Lower leg skin (tissue), 4 donors: ENCODE data around the gene SPINK8. TPM values are rescaled to one million over a fixed set of nuclear protein-coding genes. Genes with fewer than 3 reads are reported as not detected.

ENCODE experiments used
- DNase-seq, 2 donors: peaks; one replicate each; pipeline ENCODE4 v3.0.0-alpha.2; 2019; ENCODE audit warnings: low spot score in 2 of 2
- H3K4me3 ChIP-seq: fragments of 200-600 bp; sonication (generic); 2 replicates; pipeline ENCODE4 v1.5.1; 2017; ENCODE audit warnings: mild to moderate bottlenecking, low read depth; ENCODE audit not compliant: poor library complexity, severe bottlenecking
- POLR2A ChIP-seq, 2 donors: fragments of 450-650 bp; IDR thresholded peaks; one replicate each; pipeline ENCODE4 v1.6.1; 2016 to 2017; ENCODE audit warnings: antibody characterized with exemption in 2 of 2, mild to moderate bottlenecking in 1 of 2, moderate library complexity in 1 of 2
- WGBS, 2 donors: methylation state at CpG; one replicate each; pipeline ENCODE4 v1.1.5; 2018; 5-methylcytosine and 5-hydroxymethylcytosine counted together
- intact Hi-C: fragments of 100-400 bp; cut with DNase I; formaldehyde crosslinking; loops from one replicate; pipeline ENCODE4 v1.15.0; 2023; ENCODE audit warnings: low total_unique reads
- total RNA-seq, 4 donors: library from RNA; depleted of rRNA; stranded (reverse); fragments of >200 nt; gene quantifications; one replicate each; pipeline ENCODE4 v1.1.0, GENCODE V29; 2016
- TF ChIP-seq, protein P1 (sequence below), 3 donors: fragments of 450-650 bp; IDR thresholded peaks; one replicate each; pipeline ENCODE4 v1.5.1; 2016; ENCODE audit warnings: antibody characterized with exemption in 3 of 3, mild to moderate bottlenecking in 3 of 3, moderate library complexity in 2 of 3

Gene SPINK8
- total RNA-seq, 4 donors from 2014 or later, result not detected

DNA sequence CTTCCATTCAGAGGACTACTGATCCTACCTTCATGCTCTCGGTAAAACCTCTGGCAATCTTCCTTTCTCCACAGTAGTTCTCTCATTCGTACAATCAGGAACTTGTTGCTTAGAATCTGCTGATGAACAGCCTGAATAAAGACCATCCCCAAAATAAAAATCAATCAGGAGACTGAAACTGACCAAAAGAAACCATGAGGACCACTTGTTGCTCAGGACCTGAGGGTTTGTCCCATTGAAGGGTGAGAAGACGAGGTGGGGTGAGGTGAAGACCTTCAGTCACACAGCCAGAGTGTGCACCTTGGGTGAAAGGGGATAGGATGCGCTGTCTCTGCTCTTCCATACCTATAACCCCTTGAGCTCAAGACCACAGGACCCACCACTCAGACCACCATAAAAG, 36.8 kb downstream of the SPINK8 start:
- WGBS, 2 donors, result 92 to 97% methylated on average over 4 of the region's 4 CpGs
- H3K4me3 ChIP-seq, result no peak overlapping the region
- TF ChIP-seq POLR2A (IDR thresholded peaks at IDR 0.05), result no peak
- TF ChIP-seq, protein P1, sequence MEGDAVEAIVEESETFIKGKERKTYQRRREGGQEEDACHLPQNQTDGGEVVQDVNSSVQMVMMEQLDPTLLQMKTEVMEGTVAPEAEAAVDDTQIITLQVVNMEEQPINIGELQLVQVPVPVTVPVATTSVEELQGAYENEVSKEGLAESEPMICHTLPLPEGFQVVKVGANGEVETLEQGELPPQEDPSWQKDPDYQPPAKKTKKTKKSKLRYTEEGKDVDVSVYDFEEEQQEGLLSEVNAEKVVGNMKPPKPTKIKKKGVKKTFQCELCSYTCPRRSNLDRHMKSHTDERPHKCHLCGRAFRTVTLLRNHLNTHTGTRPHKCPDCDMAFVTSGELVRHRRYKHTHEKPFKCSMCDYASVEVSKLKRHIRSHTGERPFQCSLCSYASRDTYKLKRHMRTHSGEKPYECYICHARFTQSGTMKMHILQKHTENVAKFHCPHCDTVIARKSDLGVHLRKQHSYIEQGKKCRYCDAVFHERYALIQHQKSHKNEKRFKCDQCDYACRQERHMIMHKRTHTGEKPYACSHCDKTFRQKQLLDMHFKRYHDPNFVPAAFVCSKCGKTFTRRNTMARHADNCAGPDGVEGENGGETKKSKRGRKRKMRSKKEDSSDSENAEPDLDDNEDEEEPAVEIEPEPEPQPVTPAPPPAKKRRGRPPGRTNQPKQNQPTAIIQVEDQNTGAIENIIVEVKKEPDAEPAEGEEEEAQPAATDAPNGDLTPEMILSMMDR (IDR thresholded peaks at IDR 0.05), result no peak
- intact Hi-C loops, result no loop called here
- no peak for DNase-seq

DNA sequence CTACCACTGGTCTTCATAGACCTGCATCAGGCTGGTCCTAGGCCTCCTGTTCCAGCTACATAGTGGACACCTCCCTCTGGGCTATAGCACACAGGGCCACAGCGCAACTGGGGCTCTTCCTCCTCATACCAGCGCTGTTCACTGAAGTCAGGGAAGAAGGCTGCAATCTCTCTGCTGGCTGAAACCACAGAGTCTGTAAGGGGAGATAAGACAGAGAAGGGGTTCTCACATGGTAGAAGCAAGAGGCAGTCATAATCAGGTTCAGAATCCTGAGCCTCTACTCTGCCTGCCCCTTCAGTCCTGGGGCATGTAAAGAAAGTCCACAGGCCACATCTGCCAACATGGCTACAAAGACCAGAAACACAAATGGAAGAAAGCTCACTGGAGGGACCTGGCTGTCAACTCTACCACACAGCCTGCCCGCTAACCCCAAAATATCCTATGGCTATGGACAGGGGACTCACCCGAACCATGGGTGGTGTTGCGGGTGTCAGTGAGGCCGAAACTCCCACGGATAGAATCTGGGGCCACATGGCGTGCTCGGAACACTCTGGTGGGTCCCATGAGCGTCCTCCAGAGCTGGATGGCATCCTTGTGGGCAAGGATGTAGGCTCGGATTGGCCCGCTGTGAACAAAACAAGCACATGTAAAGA, 38.7 kb downstream of the SPINK8 start:
- intact Hi-C loops, result no loop called here
- peak in 1 of 2 donors; percentile 9 for DNase-seq
- no peak overlapping the region for H3K4me3 ChIP-seq
- TF ChIP-seq, protein P1 (IDR thresholded peaks at IDR 0.05), result no peak
- no peak for TF ChIP-seq POLR2A (IDR thresholded peaks at IDR 0.05)
- 95% methylated on average over 12 of the region's 12 CpGs for WGBS, 2 donors

DNA sequence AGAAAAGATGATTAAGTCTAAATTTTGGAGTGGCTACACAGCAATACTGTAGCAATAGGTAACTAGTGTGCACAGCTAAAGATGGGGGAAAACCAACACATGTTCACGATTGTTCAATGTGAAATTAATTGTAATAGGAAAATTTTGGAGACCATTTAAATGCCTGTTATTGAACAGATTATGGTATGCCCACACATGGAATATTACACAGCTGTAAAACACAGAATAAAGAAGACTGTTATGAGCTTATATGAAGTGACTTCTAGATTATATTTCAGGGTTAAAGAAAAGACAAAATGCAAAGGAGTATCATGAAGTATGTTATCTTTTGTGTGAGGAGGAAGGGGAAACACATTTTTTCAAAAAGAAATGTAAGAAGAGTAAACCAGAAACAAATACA, 43.8 kb downstream of the SPINK8 start:
- no peak for DNase-seq
- no peak for TF ChIP-seq POLR2A (IDR thresholded peaks at IDR 0.05)
- TF ChIP-seq, protein P1 (IDR thresholded peaks at IDR 0.05), result no peak
- intact Hi-C loops, result no loop called here
- 74 to 76% methylated on average over 1 of the region's 1 CpG for WGBS, 2 donors
- H3K4me3 ChIP-seq, result no peak overlapping the region

DNA sequence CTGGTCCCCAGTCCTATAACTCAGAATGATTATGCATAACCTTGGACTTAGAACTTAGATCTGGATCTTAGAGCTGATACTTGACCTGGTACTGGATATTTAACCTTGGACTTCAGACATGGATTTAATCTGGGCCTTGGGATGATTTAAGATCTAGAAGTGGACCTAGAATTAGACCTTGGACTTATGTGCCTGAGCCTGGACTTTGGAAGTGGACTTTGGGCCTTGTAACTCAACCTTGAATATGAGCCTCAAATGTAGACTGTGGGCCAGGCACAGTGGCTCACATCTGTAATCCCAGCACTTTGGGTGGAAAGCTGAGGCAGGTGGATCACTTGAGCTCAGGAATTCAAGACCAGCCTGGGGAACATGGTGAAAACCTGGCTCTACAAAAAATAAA, 46.4 kb downstream of the SPINK8 start:
- no peak for TF ChIP-seq POLR2A (IDR thresholded peaks at IDR 0.05)
- TF ChIP-seq, protein P1 (IDR thresholded peaks at IDR 0.05), result no peak
- intact Hi-C loops, result no loop called here
- no peak for DNase-seq
- H3K4me3 ChIP-seq, result no peak overlapping the region

DNA sequence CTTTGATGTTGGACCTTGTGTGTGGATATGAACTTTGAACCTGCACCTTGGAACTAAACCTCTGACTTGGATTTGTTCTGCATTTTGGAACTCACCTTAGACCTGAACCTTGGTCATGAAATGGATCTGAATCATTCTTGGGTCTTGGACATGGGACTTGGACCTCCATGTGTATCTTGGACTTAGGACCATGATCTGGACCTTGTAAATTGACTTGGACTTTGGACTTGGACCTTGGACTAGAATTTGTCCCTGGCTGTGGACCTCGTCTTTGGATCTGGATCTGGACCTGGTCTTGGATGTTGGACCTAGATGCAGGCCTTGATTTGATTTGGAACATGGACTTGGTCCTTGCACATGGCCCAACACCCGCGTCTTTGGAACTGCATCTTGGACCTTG, 47.2 kb downstream of the SPINK8 start:
- no peak overlapping the region for H3K4me3 ChIP-seq
- 91 to 98% methylated on average over 3 of the region's 3 CpGs for WGBS, 2 donors
- no peak for DNase-seq
- TF ChIP-seq, protein P1 (IDR thresholded peaks at IDR 0.05), result no peak
- no peak for TF ChIP-seq POLR2A (IDR thresholded peaks at IDR 0.05)
- intact Hi-C loops, result no loop called here

DNA sequence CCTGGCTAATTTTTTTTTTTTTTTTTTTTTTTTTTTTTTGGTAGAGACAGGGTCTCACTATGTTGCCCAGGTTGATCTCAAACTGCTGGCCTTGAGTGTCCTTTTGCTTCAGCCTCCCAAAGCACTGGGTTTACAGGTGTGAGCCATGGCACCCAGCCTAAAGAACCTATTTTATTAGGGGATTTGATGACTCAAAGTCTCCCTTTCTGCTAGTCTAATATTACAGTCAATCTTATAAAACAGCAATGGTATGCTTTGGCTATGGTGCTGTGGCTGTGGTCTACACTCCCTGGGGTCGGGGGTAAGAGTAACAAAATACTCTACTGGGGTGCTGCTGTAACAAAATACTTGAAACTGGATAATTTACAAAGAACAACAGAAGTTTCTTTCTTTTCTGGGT, 47.8 kb downstream of the SPINK8 start:
- no peak for DNase-seq
- TF ChIP-seq POLR2A (IDR thresholded peaks at IDR 0.05), result no peak
- TF ChIP-seq, protein P1 (IDR thresholded peaks at IDR 0.05), result no peak
- H3K4me3 ChIP-seq, result no peak overlapping the region
- intact Hi-C loops, result no loop called here
- WGBS, 2 donors, result 92 to 93% methylated on average over 1 of the region's 1 CpG
